GM12878 (cell line): ENCODE results near the gene CPNE9. TPM values are rescaled to one million over a fixed set of nuclear protein-coding genes. Genes with fewer than 3 reads are reported as not detected.

Experiments
- ATAC-seq: fragments of 200-7000 bp; cut with Tn5 transposase; 3 replicates; pipeline ENCODE4 v1.9.1; 2020; ENCODE audit warnings: mild to moderate bottlenecking, moderate library complexity
- BruUV-seq: library from RNA; stranded (reverse); fragments of 400-500 nt; replicated peaks from 2 replicates; lab custom pipeline; 2021; lab: Mats Ljungman, UMichigan
- CTCF ChIA-PET: fragments of 300-600 bp; sonication (Branson Sonifier 250); formaldehyde crosslinking; extraction: SDS; loops from one replicate; lab custom pipeline; 2021; ENCODE audit warnings: inconsistent platforms; lab: Yijun Ruan, JAX
- POLR2A ChIA-PET: fragments of 350-600 bp; formaldehyde crosslinking; extraction: SDS; loops from one replicate; lab custom pipeline; 2021; ENCODE audit warnings: inconsistent platforms; lab: Charles Lee
- RAD21 ChIA-PET: fragments of 300-600 bp; sonication (Branson Sonifier 250); formaldehyde crosslinking; loops from one replicate; lab custom pipeline; 2023; ENCODE audit warnings: antibody characterized with exemption; ENCODE audit not compliant: unreplicated experiment; lab: Charles Lee
- SMC1A ChIA-PET: fragments of 300-600 bp; sonication (Branson Sonifier 250); formaldehyde crosslinking; loops from one replicate; lab custom pipeline; 2023; ENCODE audit not compliant: unreplicated experiment, uncharacterized antibody; lab: Charles Lee
- DNase-seq: peaks from one replicate; pipeline ENCODE4 v3.0.0-alpha.2; 2011; ENCODE audit warnings: low read depth, low spot score
- FAIRE-seq: peaks from 3 replicates; lab custom pipeline; 2011; peaks lifted over from hg19 to GRCh38; lab: Jason Lieb, UNC
- H2AFZ ChIP-seq: 2 replicates; pipeline ENCODE4 v1.6.0; 2011; ENCODE audit warnings: low read depth, low read length, control low read depth; ENCODE audit not compliant: control insufficient read depth
- H3K27ac ChIP-seq: 2 replicates; pipeline ENCODE4 v1.5.1; 2011; ENCODE audit warnings: control low read depth; ENCODE audit not compliant: control insufficient read depth, insufficient read depth
- H3K27me3 ChIP-seq, 2 experiments: replicated peaks in 1 of 2; 2 replicates each; pipeline versions ENCODE4 v1.6.0 to v1.6.1; 2011; ENCODE audit warnings: low read length in 1 of 2; ENCODE audit not compliant: control insufficient read depth in 2 of 2, insufficient read depth in 2 of 2
- H3K36me3 ChIP-seq, 2 experiments: 2 replicates each; pipeline ENCODE4 v1.5.1; 2011; ENCODE audit warnings: low read length in 1 of 2; ENCODE audit not compliant: control insufficient read depth in 2 of 2, insufficient read depth in 2 of 2
- H3K4me1 ChIP-seq: 2 replicates; pipeline ENCODE4 v1.6.1; 2011; ENCODE audit warnings: mild to moderate bottlenecking, low read length, moderate library complexity, mixed read lengths; ENCODE audit not compliant: control insufficient read depth, insufficient read depth
- H3K4me2 ChIP-seq: 2 replicates; pipeline ENCODE4 v1.6.0; 2011; ENCODE audit warnings: control low read depth; ENCODE audit not compliant: control insufficient read depth, insufficient read depth
- H3K4me3 ChIP-seq: fragments of 200-600 bp; sonication (generic); 2 replicates; pipeline ENCODE4 v1.5.1; 2016
- H3K79me2 ChIP-seq: 2 replicates; pipeline ENCODE4 v1.6.0; 2011; ENCODE audit warnings: low read length; ENCODE audit not compliant: control insufficient read depth, insufficient read depth
- H3K9ac ChIP-seq: 2 replicates; pipeline ENCODE4 v1.8.0; 2011; ENCODE audit warnings: low read length, control low read depth, mixed read lengths; ENCODE audit not compliant: control insufficient read depth, insufficient read depth
- H3K9me3 ChIP-seq: replicated peaks from 3 replicates; pipeline ENCODE4 v1.5.1; 2011; ENCODE audit warnings: mild to moderate bottlenecking, low read length; ENCODE audit not compliant: control insufficient read depth, insufficient read depth
- H4K20me1 ChIP-seq: 2 replicates; pipeline ENCODE4 v1.6.0; 2011; ENCODE audit not compliant: control insufficient read depth, insufficient read depth
- CREB1 ChIP-seq: IDR thresholded peaks from 2 replicates; pipeline ENCODE4 v1.6.1; 2012; ENCODE audit warnings: low read depth, mild to moderate bottlenecking, inconsistent platforms
- CREM ChIP-seq: IDR thresholded peaks from 2 replicates; pipeline ENCODE4 v1.6.1; 2014; ENCODE audit warnings: antibody characterized with exemption, low read depth
- FOXM1 ChIP-seq: IDR thresholded peaks from 2 replicates; pipeline ENCODE4 v1.6.1; 2012; ENCODE audit warnings: low read depth, mild to moderate bottlenecking, inconsistent platforms, low read length, moderate library complexity
- HCFC1 ChIP-seq: fragments of 150-350 bp; IDR thresholded peaks from 2 replicates; pipeline ENCODE4 v1.6.1; 2014; ENCODE audit warnings: low read length
- HDAC2 ChIP-seq: fragments of 200-600 bp; sonication (generic); IDR thresholded peaks from 2 replicates; pipeline ENCODE4 v1.6.1; 2017
- IKZF2 ChIP-seq, 2 experiments: fragments of 450-650 bp; IDR thresholded peaks; 2 replicates each; pipeline ENCODE4 v1.6.1; 2017; ENCODE audit warnings: mild to moderate bottlenecking in 2 of 2, moderate library complexity in 2 of 2
- KAT2A ChIP-seq: conservative IDR thresholded peaks from 2 replicates; pipeline ENCODE4 v1.6.1; 2011; ENCODE audit warnings: low read depth, low read length; ENCODE audit not compliant: control insufficient read depth
- NFIC ChIP-seq: IDR thresholded peaks from 2 replicates; pipeline ENCODE4 v1.6.1; 2012; ENCODE audit warnings: low read depth, mild to moderate bottlenecking, inconsistent platforms, low read length, moderate library complexity
- NR2C2 ChIP-seq: IDR thresholded peaks from 2 replicates; pipeline ENCODE4 v1.6.1; 2011; ENCODE audit warnings: borderline replicate concordance, low read depth; ENCODE audit not compliant: control insufficient read depth, insufficient read length
- PAX8 ChIP-seq: fragments of 450-650 bp; IDR thresholded peaks from 2 replicates; pipeline ENCODE4 v1.6.1; 2017; ENCODE audit warnings: mild to moderate bottlenecking, moderate library complexity
- RAD51 ChIP-seq: fragments of 450-650 bp; IDR thresholded peaks from 2 replicates; pipeline ENCODE4 v1.6.1; 2016; ENCODE audit warnings: moderate library complexity, mild to moderate bottlenecking, inconsistent platforms
- RELA ChIP-seq: fragments of 450-650 bp; IDR thresholded peaks from 2 replicates; pipeline ENCODE4 v1.8.0; 2014; ENCODE audit warnings: borderline replicate concordance; ENCODE audit not compliant: partially characterized antibody
- SMAD1 ChIP-seq: fragments of 450-650 bp; IDR thresholded peaks from 2 replicates; pipeline ENCODE4 v1.6.1; 2018; ENCODE audit warnings: mild to moderate bottlenecking, low read depth; ENCODE audit not compliant: partially characterized antibody
- SREBF2 ChIP-seq: IDR thresholded peaks from 2 replicates; pipeline ENCODE4 v1.6.1; 2012; ENCODE audit warnings: mild to moderate bottlenecking, low read length
- TAF1 ChIP-seq: IDR thresholded peaks from 2 replicates; pipeline ENCODE4 v1.6.1; 2011; ENCODE audit warnings: mild to moderate bottlenecking, low read depth, low read length, borderline replicate concordance
- TCF12 ChIP-seq: IDR thresholded peaks from 2 replicates; pipeline ENCODE4 v1.6.1; 2011; ENCODE audit warnings: low read depth, mild to moderate bottlenecking, low read length
- WGBS: methylation state at CpG from one replicate; pipeline ENCODE4 v1.1.6; 2016; ENCODE audit warnings: low lambda C conversion rate; ENCODE audit not compliant: insufficient replicate concordance, insufficient coverage; ENCODE audit errors: missing lambda C conversion rate; 5-methylcytosine and 5-hydroxymethylcytosine counted together
- in situ Hi-C: fragments of 300-500 bp; cut with MboI; formaldehyde crosslinking; loops from 9 replicates; pipeline ENCODE4 v1.14.3; 2018; ENCODE audit warnings: mixed read lengths
- intact Hi-C: fragments of 100-400 bp; cut with micrococcal nuclease; formaldehyde crosslinking; loops from one replicate; pipeline ENCODE4 v1.14.2; 2022; ENCODE audit not compliant: unreplicated experiment
- polyA plus RNA-seq, 11 experiments: library from polyadenylated mRNA; depleted of rRNA in 4 of 11; unstranded in 6 of 11; stranded (reverse) in 5 of 11; fragments of >200 nt; fragmentation: Nextera tagmentation in 4 of 11; fragmentation: Illumina TruSeq in 1 of 11; extraction: Ambion mirVana in 4 of 11; extraction: Trizol in 1 of 11; gene quantifications; 1 replicate in 1 of 11; 2 replicates in 10 of 11; pipeline versions ENCODE4 v1.2.1 to v1.2.3, GENCODE V29; 2011 to 2016; ENCODE audit warnings: inconsistent platforms in 2 of 11, missing spikeins in 2 of 11, low read depth in 1 of 11
- total RNA-seq, 4 experiments: library from RNA; depleted of rRNA in 3 of 4; stranded (reverse); fragments of >200 nt in 3 of 4; fragmentation: Illumina TruSeq in 1 of 4; extraction: Trizol in 1 of 4; gene quantifications; 2 replicates each; pipeline versions ENCODE4 v1.2.1 to v1.2.3, GENCODE V29; 2013 to 2021
- TF ChIP-seq, protein P1 (sequence below): IDR thresholded peaks from 2 replicates; pipeline ENCODE4 v1.6.1; 2011; ENCODE audit warnings: borderline replicate concordance, low read depth, mild to moderate bottlenecking, moderate library complexity, mixed read lengths, low read length; ENCODE audit not compliant: insufficient read depth; ENCODE audit errors: extremely low read length
- TF ChIP-seq, protein P2 (sequence below): fragments of 450-650 bp; IDR thresholded peaks from 2 replicates; pipeline ENCODE4 v1.6.1; 2017; ENCODE audit warnings: borderline replicate concordance
- TF ChIP-seq, protein P3 (sequence below): fragments of 450-650 bp; IDR thresholded peaks from 2 replicates; pipeline ENCODE4 v1.6.1; 2014; ENCODE audit warnings: mild to moderate bottlenecking
- TF ChIP-seq, protein P4 (sequence below): fragments of 450-650 bp; IDR thresholded peaks from 2 replicates; pipeline ENCODE4 v1.6.1; 2018; ENCODE audit warnings: borderline replicate concordance, mild to moderate bottlenecking; ENCODE audit not compliant: partially characterized antibody

Gene CPNE9
- total and polyA plus RNA-seq, 10 of the 15 experiments (the other 5 are each of a cell fraction or from before 2014, with no cell fraction given) = 0.02 to 0.12 (median 0.05) TPM; not detected in 7

DNA sequence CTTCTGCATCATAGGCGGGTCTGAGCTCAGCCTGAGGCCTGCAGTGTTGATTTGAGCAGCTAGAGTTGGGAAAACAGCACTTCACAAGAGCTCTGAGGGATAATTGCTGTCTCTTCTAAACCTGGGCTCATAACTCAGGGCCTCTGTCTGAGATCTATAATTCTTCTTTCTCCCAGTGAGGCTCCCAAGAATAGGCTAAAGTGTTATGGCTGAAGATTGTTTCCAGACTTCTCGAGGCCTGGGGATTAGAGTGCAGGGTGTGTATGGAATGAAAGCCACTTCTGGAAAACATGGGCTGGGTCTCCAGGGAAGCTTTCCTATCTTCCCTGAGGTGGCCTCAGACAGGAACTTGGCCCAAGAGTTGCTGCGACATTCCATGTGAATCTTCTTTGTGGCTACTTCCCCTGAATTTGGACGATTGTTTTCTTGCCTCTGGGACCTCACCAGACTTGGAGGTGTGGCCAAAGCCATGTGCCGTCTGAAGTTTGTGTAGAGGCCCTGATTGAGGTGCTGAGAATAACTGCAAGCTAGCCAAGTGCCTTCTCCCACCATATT, 27.8 kb upstream of the CPNE9 start:
- RAD21 ChIA-PET = no interaction called here
- H4K20me1 ChIP-seq = no peaks in the 10 kb centered on the region

DNA sequence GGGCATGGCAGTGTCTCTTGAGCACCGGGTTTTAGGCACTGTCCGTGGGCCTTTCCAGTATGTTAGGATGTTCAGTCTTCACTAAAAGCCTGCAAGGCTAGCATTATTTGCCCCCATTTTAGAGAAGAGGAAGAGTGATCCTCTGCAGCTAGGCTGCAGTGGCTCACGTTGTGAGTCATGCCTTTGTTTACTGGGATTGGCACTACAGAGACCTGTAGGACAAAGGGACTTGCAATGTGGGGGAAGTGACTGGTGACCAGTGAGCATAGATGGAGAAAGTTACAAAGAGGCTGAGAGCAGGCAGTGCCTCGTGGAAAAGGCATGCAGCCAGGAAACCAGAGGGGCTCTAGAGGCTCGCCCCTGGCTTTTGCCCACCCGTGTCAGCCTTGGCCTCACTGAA, 26.8 kb upstream of the CPNE9 start:
- H3K9me3 ChIP-seq = no peaks in the 10 kb centered on the region
- H3K79me2 ChIP-seq = no peaks in the 10 kb centered on the region
- WGBS = 88% methylated on average over 6 of the region's 6 CpGs
- no peak overlapping the region for H2AFZ ChIP-seq
- no peak overlapping the region for H3K27ac ChIP-seq
- H3K36me3 ChIP-seq = peaks cover 46 to 65% of the 10 kb centered on the region in 2 experiments
- in situ Hi-C loops = no loop called here
- no peak overlapping the region for H3K4me3 ChIP-seq
- BruUV-seq = no TSS peak
- no peak for FAIRE-seq
- POLR2A ChIA-PET = no interaction called here
- RAD21 ChIA-PET = no interaction called here
- CTCF ChIA-PET = no interaction called here
- no peaks in the 10 kb centered on the region for H3K27me3 ChIP-seq
- ATAC-seq = no peak
- H3K4me2 ChIP-seq = no peak overlapping the region
- no peaks in the 10 kb centered on the region for H4K20me1 ChIP-seq
- DNase-seq = no peak
- H3K9ac ChIP-seq = no peak overlapping the region
- H3K4me1 ChIP-seq = no peaks in the 10 kb centered on the region
- intact Hi-C loops = no loop called here
- SMC1A ChIA-PET = no interaction called here
- TF ChIP-seq HCFC1 = no peak
- TF ChIP-seq, protein P1, sequence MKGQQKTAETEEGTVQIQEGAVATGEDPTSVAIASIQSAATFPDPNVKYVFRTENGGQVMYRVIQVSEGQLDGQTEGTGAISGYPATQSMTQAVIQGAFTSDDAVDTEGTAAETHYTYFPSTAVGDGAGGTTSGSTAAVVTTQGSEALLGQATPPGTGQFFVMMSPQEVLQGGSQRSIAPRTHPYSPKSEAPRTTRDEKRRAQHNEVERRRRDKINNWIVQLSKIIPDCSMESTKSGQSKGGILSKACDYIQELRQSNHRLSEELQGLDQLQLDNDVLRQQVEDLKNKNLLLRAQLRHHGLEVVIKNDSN = no peak
- TF ChIP-seq, protein P2, sequence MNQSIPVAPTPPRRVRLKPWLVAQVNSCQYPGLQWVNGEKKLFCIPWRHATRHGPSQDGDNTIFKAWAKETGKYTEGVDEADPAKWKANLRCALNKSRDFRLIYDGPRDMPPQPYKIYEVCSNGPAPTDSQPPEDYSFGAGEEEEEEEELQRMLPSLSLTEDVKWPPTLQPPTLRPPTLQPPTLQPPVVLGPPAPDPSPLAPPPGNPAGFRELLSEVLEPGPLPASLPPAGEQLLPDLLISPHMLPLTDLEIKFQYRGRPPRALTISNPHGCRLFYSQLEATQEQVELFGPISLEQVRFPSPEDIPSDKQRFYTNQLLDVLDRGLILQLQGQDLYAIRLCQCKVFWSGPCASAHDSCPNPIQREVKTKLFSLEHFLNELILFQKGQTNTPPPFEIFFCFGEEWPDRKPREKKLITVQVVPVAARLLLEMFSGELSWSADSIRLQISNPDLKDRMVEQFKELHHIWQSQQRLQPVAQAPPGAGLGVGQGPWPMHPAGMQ = no peak
- no peak for TF ChIP-seq RELA
- TF ChIP-seq, protein P3, sequence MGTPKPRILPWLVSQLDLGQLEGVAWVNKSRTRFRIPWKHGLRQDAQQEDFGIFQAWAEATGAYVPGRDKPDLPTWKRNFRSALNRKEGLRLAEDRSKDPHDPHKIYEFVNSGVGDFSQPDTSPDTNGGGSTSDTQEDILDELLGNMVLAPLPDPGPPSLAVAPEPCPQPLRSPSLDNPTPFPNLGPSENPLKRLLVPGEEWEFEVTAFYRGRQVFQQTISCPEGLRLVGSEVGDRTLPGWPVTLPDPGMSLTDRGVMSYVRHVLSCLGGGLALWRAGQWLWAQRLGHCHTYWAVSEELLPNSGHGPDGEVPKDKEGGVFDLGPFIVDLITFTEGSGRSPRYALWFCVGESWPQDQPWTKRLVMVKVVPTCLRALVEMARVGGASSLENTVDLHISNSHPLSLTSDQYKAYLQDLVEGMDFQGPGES = no peak
- TF ChIP-seq, protein P4, sequence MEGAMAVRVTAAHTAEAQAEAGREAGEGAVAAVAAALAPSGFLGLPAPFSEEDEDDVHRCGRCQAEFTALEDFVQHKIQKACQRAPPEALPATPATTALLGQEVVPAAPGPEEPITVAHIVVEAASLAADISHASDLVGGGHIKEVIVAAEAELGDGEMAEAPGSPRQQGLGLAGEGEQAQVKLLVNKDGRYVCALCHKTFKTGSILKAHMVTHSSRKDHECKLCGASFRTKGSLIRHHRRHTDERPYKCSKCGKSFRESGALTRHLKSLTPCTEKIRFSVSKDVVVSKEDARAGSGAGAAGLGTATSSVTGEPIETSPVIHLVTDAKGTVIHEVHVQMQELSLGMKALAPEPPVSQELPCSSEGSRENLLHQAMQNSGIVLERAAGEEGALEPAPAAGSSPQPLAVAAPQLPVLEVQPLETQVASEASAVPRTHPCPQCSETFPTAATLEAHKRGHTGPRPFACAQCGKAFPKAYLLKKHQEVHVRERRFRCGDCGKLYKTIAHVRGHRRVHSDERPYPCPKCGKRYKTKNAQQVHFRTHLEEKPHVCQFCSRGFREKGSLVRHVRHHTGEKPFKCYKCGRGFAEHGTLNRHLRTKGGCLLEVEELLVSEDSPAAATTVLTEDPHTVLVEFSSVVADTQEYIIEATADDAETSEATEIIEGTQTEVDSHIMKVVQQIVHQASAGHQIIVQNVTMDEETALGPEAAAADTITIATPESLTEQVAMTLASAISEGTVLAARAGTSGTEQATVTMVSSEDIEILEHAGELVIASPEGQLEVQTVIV = no peak

More for the DNA sequence above, 27.8 kb upstream of the CPNE9 start:
- Histone ChIP-seq H3K4me2 (no peak overlapping the region), H3K4me3 (no peak overlapping the region), H3K9ac (no peak overlapping the region), H3K27ac (no peak overlapping the region), H3K9me3 (no peaks in the 10 kb centered on the region), H3K79me2 (no peaks in the 10 kb centered on the region)
- intact Hi-C loops = no loop called here
- POLR2A ChIA-PET = interaction anchor here (0.6 kb wide), 1 partner anchor 122 kb away, joined by 3 read pairs; no protein-coding TSS in a partner anchor
- in situ Hi-C loops = no loop called here
- no TSS peak for BruUV-seq
- no peak for ATAC-seq
- FAIRE-seq = no peak
- TF ChIP-seq PAX8 (no peak), CREB1 (no peak), CREM (no peak), RAD51 (no peak), SMAD1 (no peak), HCFC1 (no peak), KAT2A (no peak), IKZF2 (IDR thresholded peaks at IDR 0.05) (no peak), TAF1 (no peak), NR2C2 (no peak), TCF12 (no peak), NFIC (no peak), FOXM1 (no peak), HDAC2 (no peak), SREBF2 (no peak)
- TF ChIP-seq, all 136 proteins: peak for 0
- Histone ChIP-seq H2AFZ (no peak overlapping the region), H3K36me3 (peaks cover 47 to 67% of the 10 kb centered on the region in 2 experiments), H3K27me3 (no peaks in the 10 kb centered on the region), H3K4me1 (no peaks in the 10 kb centered on the region)
- 79% methylated on average over 5 of the region's 5 CpGs for WGBS
- CTCF ChIA-PET = no interaction called here
- no peak for DNase-seq
- SMC1A ChIA-PET = no interaction called here
